GM10248 (cell line): ENCODE data around the gene SNCA.

Source experiments
- CTCF ChIA-PET: fragments of 300-600 bp; sonication (Branson Sonifier 250); formaldehyde crosslinking; extraction: SDS; loops from one replicate; lab custom pipeline; 2021; ENCODE audit warnings: antibody characterized with exemption; lab: Yijun Ruan, JAX
- POLR2A ChIA-PET: fragments of 350-650 bp; sonication (Branson Sonifier 250); formaldehyde crosslinking; extraction: SDS; loops from one replicate; lab custom pipeline; 2020; ENCODE audit warnings: antibody characterized with exemption; lab: Yijun Ruan, JAX
- DNase-seq: peaks from one replicate; pipeline ENCODE4 v3.0.0; 2012; ENCODE audit errors: extremely low spot score
- CTCF ChIP-seq: IDR thresholded peaks from 2 replicates; pipeline ENCODE4 v1.5.1; 2012; ENCODE audit warnings: mild to moderate bottlenecking, low read depth; ENCODE audit errors: extremely low read depth, missing control alignments, control extremely low read depth

SNCA gene

DNA sequence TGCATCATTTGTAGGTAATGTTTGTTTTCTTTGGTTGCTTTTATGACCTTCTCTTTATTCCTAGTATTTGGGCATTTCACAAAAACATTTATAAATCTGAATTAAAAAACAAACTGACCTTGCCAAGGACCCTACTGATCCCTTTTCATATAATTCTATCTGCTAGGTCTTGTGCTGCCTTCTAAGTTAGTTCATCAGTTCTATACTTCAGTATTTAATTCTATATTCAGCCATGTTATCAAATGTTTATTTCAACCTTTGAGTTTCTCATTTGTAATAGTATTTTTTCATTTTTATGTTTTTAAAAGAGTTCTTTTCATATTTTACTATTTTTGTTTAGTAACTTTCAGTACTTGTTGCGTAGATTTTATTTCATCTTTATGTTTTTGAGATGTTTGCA is 155.3 kb downstream of the SNCA start:
- no peak for DNase-seq
- ChIA-PET POLR2A (no interaction called here), CTCF (no interaction called here)
- TF ChIP-seq CTCF: no peak

- CTCF ChIA-PET: no interaction called here
- POLR2A ChIA-PET: no interaction called here
- no peak for TF ChIP-seq CTCF
- DNase-seq: no peak
Observed at GRCh38 chr4:89681219-89681618, 155.7 kb downstream of the SNCA start.

DNA sequence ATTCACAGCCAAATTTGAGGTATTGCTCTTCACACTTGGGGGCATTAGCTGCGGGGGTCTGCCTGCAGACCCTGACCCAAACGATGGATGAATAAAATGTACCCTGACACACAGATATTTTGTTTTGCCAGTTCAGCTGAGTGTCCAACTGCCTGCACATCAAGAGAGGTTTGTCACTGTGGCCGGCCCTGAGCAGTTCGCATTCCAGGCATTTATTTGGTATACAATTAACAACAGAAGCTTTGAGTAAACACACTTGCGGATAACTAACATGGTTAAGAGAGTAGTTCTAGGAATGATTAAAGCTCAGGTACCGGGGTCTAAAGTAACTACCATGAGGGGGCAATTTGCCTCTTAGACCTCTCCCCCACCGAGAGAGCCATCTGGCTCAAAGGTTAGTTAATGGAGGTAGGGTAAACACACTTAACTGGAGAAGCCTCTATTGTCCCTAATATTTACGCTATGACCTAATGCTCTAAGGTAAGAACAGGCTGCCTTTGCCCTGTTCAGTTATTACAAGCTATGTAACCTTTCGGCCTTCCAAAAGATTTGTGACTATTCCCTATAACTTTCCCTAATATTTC is 162.0 kb downstream of the SNCA start:
- ChIA-PET POLR2A (no interaction called here), CTCF (no interaction called here)
- no peak for TF ChIP-seq CTCF
- no peak for DNase-seq
